Measurements from ENCODE around the gene CD2.
A peak's percentile ranks its signal among the peaks of the same experiment; 100 is the strongest.
"Not testable (repeated sequence)": the region's sequence is repeated elsewhere in the genome, so short reads cannot be mapped to it uniquely, and the experiment has no call there.

The CD2 gene

GRCh38 chr1:116731439-116731838 is 22.8 kb upstream of the CD2 start:
- DNase-seq (ENCODE audit: low spot score), result no peak

GRCh38 chr1:116732726-116733125 is 21.5 kb upstream of the CD2 start:
- DNase-seq (ENCODE audit: low spot score), result no peak

- DNase-seq (ENCODE audit: low spot score), result no peak
Measured at GRCh38 chr1:116733476-116734365, 20.5 kb upstream of the CD2 start.

GRCh38 chr1:116735246-116735645 is 19.0 kb upstream of the CD2 start:
- no peak for DNase-seq (ENCODE audit: low spot score)

GRCh38 chr1:116737020-116737854 is 17.0 kb upstream of the CD2 start:
- peak; percentile 48 for DNase-seq (ENCODE audit: low spot score)

- no peak for DNase-seq (ENCODE audit: low spot score)
Measured at GRCh38 chr1:116737855-116738321, 16.3 kb upstream of the CD2 start.

- no peak for DNase-seq (ENCODE audit: low spot score)
Measured at GRCh38 chr1:116738673-116739370, 15.4 kb upstream of the CD2 start.

GRCh38 chr1:116739371-116740012 is 14.7 kb upstream of the CD2 start:
- no peak for DNase-seq (ENCODE audit: low spot score)

GRCh38 chr1:116740296-116740695 is 13.9 kb upstream of the CD2 start:
- DNase-seq (ENCODE audit: low spot score), result no peak

- no peak for DNase-seq (ENCODE audit: low spot score)
Measured at GRCh38 chr1:116740746-116741145, 13.5 kb upstream of the CD2 start.

- DNase-seq (ENCODE audit: low spot score), result no peak
Measured at GRCh38 chr1:116741836-116742565, 12.2 kb upstream of the CD2 start.

GRCh38 chr1:116743535-116743934 is 10.7 kb upstream of the CD2 start:
- DNase-seq (ENCODE audit: low spot score), result no peak

- DNase-seq (ENCODE audit: low spot score), result no peak
Measured at GRCh38 chr1:116748272-116748671, 6.0 kb upstream of the CD2 start.

- no peak for DNase-seq (ENCODE audit: low spot score)
Measured at GRCh38 chr1:116751146-116751545, 3.1 kb upstream of the CD2 start.

- DNase-seq (ENCODE audit: low spot score), result no peak
Measured at GRCh38 chr1:116751621-116752020, 2.6 kb upstream of the CD2 start.

GRCh38 chr1:116753312-116753711 is 918 bp upstream of the CD2 start:
- no peak for DNase-seq (ENCODE audit: low spot score)

GRCh38 chr1:116755066-116755465 is 836 bp downstream of the CD2 start:
- DNase-seq (ENCODE audit: low spot score), result no peak

- no peak for DNase-seq (ENCODE audit: low spot score)
Measured at GRCh38 chr1:116755681-116756080, 1.5 kb downstream of the CD2 start.

GRCh38 chr1:116756092-116756491 is 1.9 kb downstream of the CD2 start:
- not testable (repeated sequence) for DNase-seq (ENCODE audit: low spot score)

- not testable (repeated sequence) for DNase-seq (ENCODE audit: low spot score)
Measured at GRCh38 chr1:116758456-116758815, 4.2 kb downstream of the CD2 start.

GRCh38 chr1:116759636-116760035 is 5.4 kb downstream of the CD2 start:
- DNase-seq (ENCODE audit: low spot score), result no peak
